H1 (cell line): ENCODE data around the gene ZNF775. TPM values are rescaled to one million over a fixed set of nuclear protein-coding genes. Genes with fewer than 3 reads are reported as not detected.

Source experiments
- CTCF ChIA-PET: fragments of 300-600 bp; sonication (Branson Sonifier 250); formaldehyde crosslinking; loops from one replicate; lab custom pipeline; 2021; ENCODE audit not compliant: partially characterized antibody; lab: Charles Lee
- POLR2A ChIA-PET: fragments of 300-600 bp; sonication (Branson Sonifier 250); formaldehyde crosslinking; loops from one replicate; lab custom pipeline; 2021; ENCODE audit warnings: inconsistent platforms; ENCODE audit not compliant: partially characterized antibody; lab: Charles Lee
- DNase-seq, 2 experiments: peaks; one replicate each; pipeline versions ENCODE4 v3.0.0 to v3.0.0-alpha.2; 2010 to 2022; ENCODE audit warnings: low spot score in 2 of 2, low read depth in 1 of 2, mixed read lengths in 1 of 2
- FAIRE-seq: peaks from 2 replicates; lab custom pipeline; 2011; peaks lifted over from hg19 to GRCh38; lab: Jason Lieb, UNC
- H2AFZ ChIP-seq: 2 replicates; pipeline ENCODE4 v1.8.1; 2012; ENCODE audit warnings: low read length, inconsistent platforms
- H2AK5ac ChIP-seq: 2 replicates; pipeline ENCODE4 v1.6.1; 2013; ENCODE audit warnings: low read depth, low read length
- H2BK120ac ChIP-seq: replicated peaks from 2 replicates; pipeline ENCODE3; 2013; ENCODE audit warnings: low read depth, low read length, inconsistent platforms
- H2BK12ac ChIP-seq: 2 replicates; pipeline ENCODE4 v1.6.1; 2013; ENCODE audit warnings: low read depth, low read length
- H2BK15ac ChIP-seq: 2 replicates; pipeline ENCODE4 v1.6.1; 2013; ENCODE audit warnings: low read length
- H2BK20ac ChIP-seq: 2 replicates; pipeline ENCODE4 v1.6.1; 2013; ENCODE audit warnings: low read length
- H2BK5ac ChIP-seq: 2 replicates; pipeline ENCODE4 v1.6.1; 2013; ENCODE audit warnings: low read depth, low read length
- H3K14ac ChIP-seq: 2 replicates; pipeline ENCODE4 v1.6.1; 2013; ENCODE audit warnings: inconsistent platforms; ENCODE audit not compliant: insufficient read length
- H3K18ac ChIP-seq: 2 replicates; pipeline ENCODE4 v1.6.1; 2013; ENCODE audit warnings: low read length; ENCODE audit errors: extremely low read depth
- H3K23ac ChIP-seq: 2 replicates; pipeline ENCODE4 v1.6.1; 2013; ENCODE audit warnings: inconsistent platforms; ENCODE audit not compliant: insufficient read length
- H3K23me2 ChIP-seq: 2 replicates; pipeline ENCODE4 v1.6.1; 2013; ENCODE audit warnings: low read depth, low read length
- H3K27ac ChIP-seq: 2 replicates; pipeline ENCODE4 v1.6.1; 2011; ENCODE audit warnings: low read depth, low read length, inconsistent platforms
- H3K27me3 ChIP-seq, 4 experiments: replicated peaks in 1 of 4; 1 replicate in 1 of 4; 2 replicates in 3 of 4; pipeline versions ENCODE4 v1.6.1 to v1.8.1; 2011 to 2013; ENCODE audit warnings: low read length in 3 of 4, mild to moderate bottlenecking in 3 of 4, inconsistent platforms in 2 of 4, mixed read lengths in 2 of 4, moderate library complexity in 1 of 4; ENCODE audit not compliant: control insufficient read depth in 3 of 4, insufficient read depth in 3 of 4; ENCODE audit errors: extremely low read depth in 1 of 4
- H3K36me3 ChIP-seq, 4 experiments: 2 replicates each; pipeline versions ENCODE4 v1.6.1 to v1.8.1; 2011 to 2013; ENCODE audit warnings: mild to moderate bottlenecking in 4 of 4, low read length in 3 of 4, moderate library complexity in 2 of 4, control low read depth in 1 of 4, inconsistent platforms in 1 of 4; ENCODE audit not compliant: insufficient read depth in 4 of 4, control insufficient read depth in 2 of 4
- H3K4ac ChIP-seq: replicated peaks from 2 replicates; pipeline ENCODE3; 2013; ENCODE audit warnings: low read length, low read depth, mixed read lengths, inconsistent platforms; ENCODE audit not compliant: insufficient read length
- H3K4me1 ChIP-seq, 4 experiments: replicated peaks in 1 of 4; 1 replicate in 1 of 4; 2 replicates in 3 of 4; pipeline versions ENCODE4 v1.6.1 to v1.8.1; 2011 to 2013; ENCODE audit warnings: low read length in 3 of 4, inconsistent platforms in 2 of 4, mixed read lengths in 1 of 4; ENCODE audit not compliant: insufficient read depth in 4 of 4, control insufficient read depth in 3 of 4
- H3K4me2 ChIP-seq, 2 experiments: 2 replicates each; pipeline versions ENCODE4 v1.6.1 to v1.8.1; 2011 to 2013; ENCODE audit warnings: low read depth in 2 of 2, low read length in 2 of 2, control low read depth in 1 of 2, inconsistent platforms in 1 of 2, mild to moderate bottlenecking in 1 of 2; ENCODE audit not compliant: insufficient read depth in 1 of 2
- H3K4me3 ChIP-seq, 4 experiments: fragments of 200-600, 300-600 bp in 1 of 4; sonication (generic), shearing (Covaris generic), sonication (Bioruptor Twin) in 1 of 4; 2 replicates each; pipeline versions ENCODE4 v1.5.1 to v1.8.1; 2011 to 2016; ENCODE audit warnings: low read length in 4 of 4, low read depth in 3 of 4, control low read depth in 2 of 4, inconsistent platforms in 2 of 4, mild to moderate bottlenecking in 2 of 4, mixed read lengths in 1 of 4, moderate library complexity in 1 of 4; ENCODE audit not compliant: insufficient read depth in 2 of 4; ENCODE audit errors: extremely low read depth in 1 of 4
- H3K56ac ChIP-seq: replicated peaks from 2 replicates; pipeline ENCODE3; 2013; ENCODE audit warnings: low read depth, mild to moderate bottlenecking, mixed read lengths, low read length, inconsistent platforms; ENCODE audit not compliant: insufficient read length
- H3K79me1 ChIP-seq: 2 replicates; pipeline ENCODE4 v1.6.1; 2013; ENCODE audit warnings: low read depth, low read length, control low read depth
- H3K79me2 ChIP-seq, 2 experiments: 2 replicates each; pipeline versions ENCODE4 v1.6.1 to v1.8.1; 2012 to 2013; ENCODE audit warnings: low read length in 2 of 2, mild to moderate bottlenecking in 2 of 2, inconsistent platforms in 1 of 2; ENCODE audit not compliant: insufficient read depth in 2 of 2, control insufficient read depth in 1 of 2
- H3K9ac ChIP-seq, 4 experiments: replicated peaks in 1 of 4; 1 replicate in 1 of 4; 2 replicates in 3 of 4; pipeline versions ENCODE4 v1.6.1 to v1.8.1; 2011 to 2013; ENCODE audit warnings: low read depth in 3 of 4, low read length in 3 of 4, control low read depth in 2 of 4, mild to moderate bottlenecking in 2 of 4, moderate library complexity in 2 of 4, inconsistent platforms in 1 of 4; ENCODE audit errors: extremely low read depth in 1 of 4
- H3K9me3 ChIP-seq, 2 experiments: 2 replicates each; pipeline versions ENCODE4 v1.6.1 to v1.8.1; 2012 to 2013; ENCODE audit warnings: mild to moderate bottlenecking in 2 of 2, moderate library complexity in 2 of 2, control low read depth in 1 of 2, inconsistent platforms in 1 of 2, low read depth in 1 of 2, low read length in 1 of 2, mixed read lengths in 1 of 2; ENCODE audit not compliant: insufficient read depth in 2 of 2
- H4K20me1 ChIP-seq, 2 experiments: replicated peaks in 1 of 2; 2 replicates each; pipeline versions ENCODE3 to v1.8.1; 2011 to 2013; ENCODE audit warnings: inconsistent platforms in 2 of 2, low read length in 2 of 2, mild to moderate bottlenecking in 1 of 2; ENCODE audit not compliant: insufficient read depth in 2 of 2, control insufficient read depth in 1 of 2
- H4K5ac ChIP-seq: 2 replicates; pipeline ENCODE4 v1.6.1; 2013; ENCODE audit warnings: low read length, low read depth, mixed read lengths, inconsistent platforms; ENCODE audit not compliant: insufficient read length
- H4K8ac ChIP-seq: 2 replicates; pipeline ENCODE4 v1.8.0; 2013; ENCODE audit warnings: mild to moderate bottlenecking, moderate library complexity, low read length, inconsistent platforms; ENCODE audit not compliant: insufficient read depth; ENCODE audit errors: extremely low read depth
- H4K91ac ChIP-seq: replicated peaks from 2 replicates; pipeline ENCODE3; 2013; ENCODE audit warnings: low read length, mixed read lengths, inconsistent platforms; ENCODE audit not compliant: insufficient read length
- ASH2L ChIP-seq: fragments of 200-600, 300-600 bp; sonication (generic); IDR thresholded peaks from one replicate; pipeline ENCODE4 v1.7.1; 2017; ENCODE audit warnings: low read length
- BCL11A ChIP-seq, 2 experiments: IDR thresholded peaks; one replicate each; pipeline ENCODE4 v1.6.1; 2011; ENCODE audit warnings: low read depth in 2 of 2, low read length in 2 of 2, mild to moderate bottlenecking in 2 of 2
- BRCA1 ChIP-seq: IDR thresholded peaks from 2 replicates; pipeline ENCODE4 v1.6.1; 2012; ENCODE audit warnings: low read depth, low read length, improper control_type of control experiment
- CHD1 ChIP-seq: IDR thresholded peaks from 2 replicates; pipeline ENCODE4 v1.6.1; 2012; ENCODE audit warnings: low read depth, low read length, improper control_type of control experiment
- EZH2 ChIP-seq: fragments of 200-600 bp; sonication (generic); IDR thresholded peaks from 2 replicates; pipeline ENCODE4 v1.7.1; 2012; ENCODE audit warnings: low read depth, mild to moderate bottlenecking, moderate library complexity, low read length, inconsistent platforms; ENCODE audit not compliant: severe bottlenecking
- GTF2F1 ChIP-seq: IDR thresholded peaks from 2 replicates; pipeline ENCODE4 v1.6.1; 2012; ENCODE audit warnings: low read depth, low read length, improper control_type of control experiment, borderline replicate concordance
- KDM4A ChIP-seq: IDR thresholded peaks from one replicate; pipeline ENCODE4 v1.7.1; 2012; ENCODE audit warnings: low read depth, mild to moderate bottlenecking, moderate library complexity, low read length, inconsistent platforms; ENCODE audit not compliant: severe bottlenecking
- KDM5A ChIP-seq: fragments of 200-600 bp; IDR thresholded peaks from 2 replicates; pipeline ENCODE4 v1.7.1; 2012; ENCODE audit warnings: mild to moderate bottlenecking, low read length, inconsistent platforms, mixed read lengths
- POLR2A ChIP-seq, 2 experiments: IDR thresholded peaks; 1 replicate in 1 of 2; 2 replicates in 1 of 2; pipeline ENCODE4 v1.6.1; 2011; ENCODE audit warnings: low read depth in 2 of 2, low read length in 2 of 2, mild to moderate bottlenecking in 2 of 2; ENCODE audit errors: control extremely low read depth in 1 of 2
- RFX5 ChIP-seq: IDR thresholded peaks from 2 replicates; pipeline ENCODE4 v1.6.1; 2011; ENCODE audit warnings: low read depth, low read length, improper control_type of control experiment, borderline replicate concordance
- SP1 ChIP-seq: IDR thresholded peaks from 2 replicates; pipeline ENCODE4 v1.6.1; 2011; ENCODE audit warnings: low read depth, low read length
- TAF1 ChIP-seq: IDR thresholded peaks from 2 replicates; pipeline ENCODE4 v1.6.1; 2011; ENCODE audit warnings: mild to moderate bottlenecking, low read depth, low read length
- TAF7 ChIP-seq: optimal IDR thresholded peaks from 2 replicates; pipeline ENCODE3; 2011; ENCODE audit warnings: low read depth, mild to moderate bottlenecking, inconsistent platforms, low read length, moderate library complexity, borderline replicate concordance
- WGBS, 2 experiments: shearing (Covaris generic) in 1 of 2; methylation state at CpG; one replicate each; pipeline versions ENCODE4 v1.1.6 to v1.1.7; 2013 to 2015; ENCODE audit warnings: low lambda C conversion rate in 2 of 2, mixed read lengths in 2 of 2, inconsistent platforms in 1 of 2, low coverage in 1 of 2, missing lambda C conversion rate in 1 of 2; ENCODE audit not compliant: insufficient replicate concordance in 2 of 2, insufficient coverage in 1 of 2, insufficient read length in 1 of 2; ENCODE audit errors: extremely low coverage in 1 of 2, missing lambda C conversion rate in 1 of 2; 5-methylcytosine and 5-hydroxymethylcytosine counted together
- polyA plus RNA-seq, 7 experiments: library from polyadenylated mRNA; depleted of rRNA in 3 of 7; stranded (reverse) in 5 of 7; unstranded in 2 of 7; fragments of >200 nt in 5 of 7; fragments of 200-250 nt in 2 of 7; gene quantifications; 1 replicate in 5 of 7; 2 replicates in 1 of 7; 4 replicates in 1 of 7; pipeline versions ENCODE4 v1.2.1 to v1.2.3, GENCODE V29; 2011 to 2013; ENCODE audit warnings: missing spikeins in 2 of 7, mixed read lengths in 2 of 7
- total RNA-seq: library from RNA; stranded (reverse); fragmentation: NEBNext Ultra II Directional; extraction: Animal tissue kit (Norgen Biotek cat#: 25700); gene quantifications from 2 replicates; pipeline ENCODE4 v1.2.1, GENCODE V29; 2021
- TF ChIP-seq, protein P1 (sequence below): IDR thresholded peaks from 2 replicates; pipeline ENCODE4 v1.6.1; 2012; ENCODE audit warnings: inconsistent platforms

The ZNF775 gene
- total and polyA plus RNA-seq, 2 of the 8 experiments (the other 6 are each of a cell fraction or from before 2014, with no cell fraction given): 13.6 to 21.5 TPM

DNA sequence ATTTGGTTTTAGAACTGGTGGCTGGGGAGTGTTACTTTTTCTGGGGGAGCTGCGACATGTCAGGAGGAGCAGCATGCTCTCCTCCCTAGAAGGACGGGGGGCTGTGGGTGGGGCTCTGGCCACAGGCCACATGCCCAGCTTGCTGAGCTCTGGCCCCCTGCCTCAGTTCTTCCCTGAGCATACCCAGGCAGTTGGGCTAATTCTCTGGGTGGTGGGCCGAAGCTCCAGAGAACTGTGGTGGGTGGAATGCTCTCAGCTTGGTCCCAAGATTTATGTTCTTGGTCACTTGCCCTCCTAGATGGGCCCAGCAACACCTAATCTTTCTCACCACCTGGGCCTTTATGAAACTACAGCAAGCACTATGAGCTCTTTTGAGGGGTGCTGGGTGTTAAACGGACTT, 5.1 kb upstream of the ZNF775 start:
- 90% methylated on average over 4 of the region's 4 CpGs; no CpG with 5 or more reads in 1 of the 2 experiments for WGBS, 2 experiments
- ChIA-PET CTCF (interaction anchor here (0.6 to 2.5 kb wide), 10 partner anchors 10 to 1308 kb away, joined by 3 to 13 read pairs (median 4); no protein-coding TSS in a partner anchor), POLR2A (interaction anchor here (1.0 to 8.6 kb wide), 14 partner anchors 7 to 44 kb away, joined by 4 to 230 read pairs (median 6); partner anchors contain the start of gene REPIN1)
- H3K79me2 ChIP-seq: peaks cover 7 to 53% of the 10 kb centered on the region in 2 experiments; a peak in 3 of 4 replicates
- H2BK12ac ChIP-seq: 0 out of 2 replicates have a peak overlapping the region, but pooled peaks have one; percentile 0
- H3K4me2 ChIP-seq: no peak overlapping the region
- H3K9me3 ChIP-seq: no peaks in the 10 kb centered on the region
- H3K9ac ChIP-seq: no peak overlapping the region
- H2AK5ac ChIP-seq: no peak overlapping the region
- no peak overlapping the region for H2BK20ac ChIP-seq
- H3K18ac ChIP-seq: 0 out of 2 replicates have a peak overlapping the region, but pooled peaks have one; percentile 1
- H3K4me1 ChIP-seq: peaks cover 7 to 30% (median 11%) of the 10 kb centered on the region in 4 experiments
- no peak overlapping the region for H3K4me3 ChIP-seq
- H3K56ac ChIP-seq: no peak overlapping the region
- no peak overlapping the region for H3K14ac ChIP-seq
- no peak overlapping the region for H4K8ac ChIP-seq
- H3K79me1 ChIP-seq: peaks cover 18% of the 10 kb centered on the region
- H2AFZ ChIP-seq: no peak overlapping the region
- no peaks in the 10 kb centered on the region for H3K27me3 ChIP-seq
- H2BK15ac ChIP-seq: no peak overlapping the region
- DNase-seq (no peak), FAIRE-seq (no peak)
- no peak overlapping the region for H3K27ac ChIP-seq
- no peak overlapping the region for H2BK120ac ChIP-seq
- no peak overlapping the region for H4K91ac ChIP-seq
- H3K23me2 ChIP-seq: peaks cover 10% of the 10 kb centered on the region; the same call in 1 of the 2 replicates
- no peak overlapping the region for H3K4ac ChIP-seq
- H4K5ac ChIP-seq: no peak overlapping the region
- no peak overlapping the region for H2BK5ac ChIP-seq
- no peak overlapping the region for H3K23ac ChIP-seq
- H3K36me3 ChIP-seq: peaks cover 16 to 49% (median 31%) of the 10 kb centered on the region in 4 experiments
- H4K20me1 ChIP-seq: peaks cover 2 to 15% of the 10 kb centered on the region in 2 experiments
- TF ChIP-seq GTF2F1 (no peak), POLR2A (IDR thresholded peaks at IDR 0.05; ENCODE audit: control extremely low read depth in 1 of 2, low read depth in 2 of 2, low read length in 2 of 2) (no peak), RFX5 (no peak), KDM5A (no peak), BCL11A (IDR thresholded peaks at IDR 0.05; ENCODE audit: low read depth in 2 of 2, low read length in 2 of 2) (no peak), BRCA1 (no peak), KDM4A (no peak), SP1 (no peak), CHD1 (no peak), TAF7 (no peak), TAF1 (no peak), EZH2 (no peak), ASH2L (no peak)
- TF ChIP-seq, protein P1, sequence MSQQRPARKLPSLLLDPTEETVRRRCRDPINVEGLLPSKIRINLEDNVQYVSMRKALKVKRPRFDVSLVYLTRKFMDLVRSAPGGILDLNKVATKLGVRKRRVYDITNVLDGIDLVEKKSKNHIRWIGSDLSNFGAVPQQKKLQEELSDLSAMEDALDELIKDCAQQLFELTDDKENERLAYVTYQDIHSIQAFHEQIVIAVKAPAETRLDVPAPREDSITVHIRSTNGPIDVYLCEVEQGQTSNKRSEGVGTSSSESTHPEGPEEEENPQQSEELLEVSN: no peak
